IPS-15b (cell line): Measurements from ENCODE around the gene DNAJC30.
"Not testable (repeated sequence)": the region's sequence is repeated elsewhere in the genome, so short reads cannot be mapped to it uniquely, and the experiment has no call there.

ENCODE experiments used
- H3K27me3 ChIP-seq: one replicate; pipeline ENCODE4 v1.6.1; 2013; ENCODE audit warnings: low read length; ENCODE audit not compliant: control insufficient read depth, insufficient read depth
- H3K36me3 ChIP-seq: one replicate; pipeline ENCODE4 v1.6.1; 2013; ENCODE audit warnings: low read length; ENCODE audit not compliant: control insufficient read depth, insufficient read depth
- H3K4me1 ChIP-seq: one replicate; pipeline ENCODE4 v1.6.1; 2013; ENCODE audit warnings: mild to moderate bottlenecking, low read length; ENCODE audit not compliant: control insufficient read depth, insufficient read depth
- H3K4me3 ChIP-seq: one replicate; pipeline ENCODE4 v1.5.1; 2013; ENCODE audit warnings: low read depth, low read length
- H3K9ac ChIP-seq: one replicate; pipeline ENCODE4 v1.6.1; 2013; ENCODE audit warnings: low read depth, mild to moderate bottlenecking, low read length
- H3K9me3 ChIP-seq: one replicate; pipeline ENCODE4 v1.6.1; 2013; ENCODE audit warnings: mild to moderate bottlenecking, low read length; ENCODE audit not compliant: control insufficient read depth, insufficient read depth

Gene DNAJC30

DNA sequence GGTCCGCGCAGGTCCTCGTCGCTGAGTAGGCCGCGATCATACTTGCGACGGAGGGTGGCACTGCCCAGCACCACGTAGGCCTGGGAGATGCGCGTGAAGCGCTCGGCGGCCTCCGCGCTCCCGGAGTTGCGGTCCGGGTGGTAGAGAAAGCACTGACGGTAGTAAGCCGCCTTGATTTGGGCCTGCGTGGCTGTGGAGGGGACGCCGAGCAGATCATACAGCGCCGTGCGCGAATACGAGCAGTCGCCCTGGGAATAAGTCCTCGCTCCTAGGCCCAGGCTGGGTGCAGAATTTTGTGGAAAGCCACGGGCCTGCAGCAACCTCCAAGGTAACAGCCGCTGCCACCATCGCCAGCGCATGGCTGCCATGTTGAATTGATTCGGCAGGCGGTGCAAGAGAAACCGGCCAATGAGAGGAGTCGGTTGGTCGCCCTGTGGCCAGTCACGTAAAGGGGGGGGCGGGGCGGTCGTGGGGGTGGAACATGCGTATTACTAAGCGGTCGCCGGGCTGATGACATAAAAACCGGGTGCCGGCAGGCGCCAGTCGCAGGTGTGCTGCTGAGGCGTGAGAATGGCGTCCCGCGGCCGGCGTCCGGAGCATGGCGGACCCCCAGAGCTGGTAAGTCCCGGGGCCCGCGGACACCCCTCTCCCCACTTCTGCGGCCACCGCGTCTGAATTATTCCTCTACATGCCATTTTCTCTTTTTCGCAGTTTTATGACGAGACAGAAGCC, at the start of gene DNAJC30, which contains the start of gene BUD23:
TSS of gene DNAJC30 (minus strand) at position 398 of the 732 bp plus-strand sequence. CDS start at position 368, 30 bp downstream.
TSS of gene BUD23 (plus strand) at position 542 of the 732 bp plus-strand sequence. CDS start at position 571, 29 bp downstream.
- no peaks in the 10 kb centered on the region for H3K4me1 ChIP-seq
- H3K36me3 ChIP-seq = peaks cover 12% of the 10 kb centered on the region
- peak within 1 kb of the TSS; percentile 100 for H3K4me3 ChIP-seq
- H3K9me3 ChIP-seq = no peaks in the 10 kb centered on the region
- H3K27me3 ChIP-seq = no peaks in the 10 kb centered on the region
- H3K9ac ChIP-seq = peak within 1 kb of the TSS; percentile 95

GRCh38 chr7:73732397-73732796, 49.1 kb upstream of the DNAJC30 start:
- Histone ChIP-seq H3K4me1 (peaks cover 4% of the 10 kb centered on the region), H3K4me3 (no peak overlapping the region), H3K9ac (no peak overlapping the region), H3K9me3 (no peaks in the 10 kb centered on the region), H3K27me3 (no peaks in the 10 kb centered on the region), H3K36me3 (peaks cover 19% of the 10 kb centered on the region)

GRCh38 chr7:73730485-73730884, 47.2 kb upstream of the DNAJC30 start:
- no peaks in the 10 kb centered on the region for H3K27me3 ChIP-seq
- no peaks in the 10 kb centered on the region for H3K9me3 ChIP-seq
- peaks cover 4% of the 10 kb centered on the region for H3K4me1 ChIP-seq
- no peak overlapping the region for H3K4me3 ChIP-seq
- H3K9ac ChIP-seq = no peak overlapping the region
- peaks cover 2% of the 10 kb centered on the region for H3K36me3 ChIP-seq

DNA sequence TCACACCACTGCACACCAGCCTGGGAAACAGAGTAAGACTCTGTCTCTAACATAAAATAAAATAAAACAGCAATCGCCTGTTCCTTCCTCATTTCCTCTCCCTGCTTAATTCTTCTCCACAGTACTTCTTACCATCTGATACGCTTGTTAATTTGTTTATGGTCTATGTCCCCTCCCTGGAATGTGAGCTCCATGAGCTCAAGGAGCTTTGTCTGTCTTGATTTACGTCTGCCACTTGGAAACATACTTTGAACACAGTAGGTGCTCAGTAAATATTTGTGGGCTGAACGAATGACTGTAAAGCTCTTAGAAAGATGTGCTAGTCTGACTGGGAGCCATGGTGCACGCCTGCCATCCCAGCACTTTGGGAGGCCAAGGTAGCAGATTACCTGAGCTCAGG, 45.3 kb upstream of the DNAJC30 start:
- no peaks in the 10 kb centered on the region for H3K36me3 ChIP-seq
- H3K9me3 ChIP-seq = no peaks in the 10 kb centered on the region
- no peak overlapping the region for H3K9ac ChIP-seq
- no peak overlapping the region for H3K4me3 ChIP-seq
- H3K27me3 ChIP-seq = no peaks in the 10 kb centered on the region
- peaks cover 4% of the 10 kb centered on the region for H3K4me1 ChIP-seq

- Histone ChIP-seq H3K4me3 (no peak overlapping the region), H3K27me3 (no peaks in the 10 kb centered on the region), H3K9ac (no peak overlapping the region), H3K36me3 (no peaks in the 10 kb centered on the region), H3K9me3 (no peaks in the 10 kb centered on the region), H3K4me1 (peaks cover 4% of the 10 kb centered on the region)
Measured at GRCh38 chr7:73727952-73728351, 44.7 kb upstream of the DNAJC30 start.

DNA sequence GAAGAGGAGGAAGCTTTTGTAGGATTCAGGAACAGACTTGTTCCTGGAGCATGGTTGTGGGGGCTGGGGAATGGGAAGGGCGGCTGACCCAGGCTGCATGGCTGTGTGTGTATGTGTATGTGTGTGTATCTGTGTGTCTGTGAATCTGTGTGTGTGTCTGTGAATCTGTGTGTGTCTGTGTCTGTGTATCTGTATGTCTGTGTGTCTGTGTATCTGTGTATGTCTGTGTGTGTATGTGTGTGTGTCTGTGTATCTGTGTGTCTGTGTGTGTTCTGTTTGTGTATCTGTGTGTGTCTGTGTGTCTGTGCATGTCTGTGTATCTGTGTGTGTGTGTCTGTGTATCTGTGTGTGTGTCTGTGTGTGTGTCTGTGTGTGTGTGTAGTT, 42.8 kb upstream of the DNAJC30 start:
- no peak overlapping the region for H3K4me3 ChIP-seq
- peaks cover 4% of the 10 kb centered on the region for H3K27me3 ChIP-seq
- H3K9ac ChIP-seq = no peak overlapping the region

DNA sequence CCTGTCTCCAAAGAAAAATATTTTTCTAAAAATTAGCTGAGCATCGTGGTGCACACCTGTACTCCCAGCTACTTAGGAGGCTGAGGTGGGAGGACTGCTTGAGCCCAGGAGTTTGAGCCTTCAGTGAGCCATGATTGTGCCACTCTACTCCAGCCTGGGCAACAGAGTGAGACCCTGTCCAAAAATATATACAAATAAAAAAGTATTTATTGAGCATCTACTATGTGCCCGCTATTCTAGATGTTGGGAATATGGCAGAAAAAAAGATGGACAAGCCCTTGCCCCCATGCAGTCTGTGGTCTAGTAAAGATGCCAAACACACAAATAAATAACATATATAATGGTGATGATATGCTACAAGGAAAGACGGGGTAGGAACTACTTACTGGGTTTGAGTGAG, 40.6 kb upstream of the DNAJC30 start:
- H3K4me1 ChIP-seq = peaks cover 4% of the 10 kb centered on the region

More for the DNA sequence above, 42.8 kb upstream of the DNAJC30 start:
- Histone ChIP-seq H3K4me1 (peaks cover 4% of the 10 kb centered on the region), H3K36me3 (no peaks in the 10 kb centered on the region), H3K9me3 (no peaks in the 10 kb centered on the region)

GRCh38 chr7:73722785-73723184, 39.5 kb upstream of the DNAJC30 start:
- H3K4me1 ChIP-seq = peaks cover under 1% of the 10 kb centered on the region
- no peak overlapping the region for H3K9ac ChIP-seq
- H3K27me3 ChIP-seq = peaks cover 13% of the 10 kb centered on the region
- H3K4me3 ChIP-seq = no peak overlapping the region
- H3K9me3 ChIP-seq = no peaks in the 10 kb centered on the region
- H3K36me3 ChIP-seq = no peaks in the 10 kb centered on the region

More for the DNA sequence above, 40.6 kb upstream of the DNAJC30 start:
- Histone ChIP-seq H3K9me3 (no peaks in the 10 kb centered on the region), H3K36me3 (no peaks in the 10 kb centered on the region), H3K9ac (no peak overlapping the region), H3K4me3 (no peak overlapping the region), H3K27me3 (peaks cover 9% of the 10 kb centered on the region)

GRCh38 chr7:73722182-73722581, 38.9 kb upstream of the DNAJC30 start:
- H3K27me3 ChIP-seq = peaks cover 13% of the 10 kb centered on the region
- H3K4me3 ChIP-seq, H3K9ac ChIP-seq, H3K4me1 ChIP-seq, H3K9me3 ChIP-seq, H3K36me3 ChIP-seq: not testable (repeated sequence)

GRCh38 chr7:73721377-73721817, 38.1 kb upstream of the DNAJC30 start:
- H3K4me3 ChIP-seq = no peak overlapping the region
- peaks cover 13% of the 10 kb centered on the region for H3K27me3 ChIP-seq
- H3K36me3 ChIP-seq = no peaks in the 10 kb centered on the region
- no peaks in the 10 kb centered on the region for H3K9me3 ChIP-seq
- no peaks in the 10 kb centered on the region for H3K4me1 ChIP-seq
- no peak overlapping the region for H3K9ac ChIP-seq

DNA sequence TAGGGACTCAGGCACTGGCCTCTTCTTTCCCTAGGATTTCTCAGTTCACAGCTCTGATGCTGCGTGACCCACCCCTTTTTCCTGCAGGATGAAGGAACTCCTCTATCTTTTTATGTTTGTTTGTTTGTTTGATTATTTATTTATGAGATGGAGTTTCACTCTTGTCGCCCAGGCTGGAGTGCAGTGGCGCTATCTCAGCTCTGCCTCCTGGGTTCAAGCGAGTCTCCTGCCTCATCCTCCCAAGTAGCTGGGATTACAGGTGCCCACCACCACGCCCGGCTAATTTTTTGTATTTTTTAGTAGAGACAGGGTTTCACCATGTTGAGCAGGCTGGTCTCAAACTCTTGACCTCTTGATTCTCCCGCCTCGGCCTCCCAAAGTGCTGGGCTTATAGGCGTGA, 37.2 kb upstream of the DNAJC30 start:
- not testable (repeated sequence) for H3K9me3 ChIP-seq, H3K36me3 ChIP-seq, H3K9ac ChIP-seq, H3K4me1 ChIP-seq, H3K4me3 ChIP-seq
- peaks cover 13% of the 10 kb centered on the region for H3K27me3 ChIP-seq

DNA sequence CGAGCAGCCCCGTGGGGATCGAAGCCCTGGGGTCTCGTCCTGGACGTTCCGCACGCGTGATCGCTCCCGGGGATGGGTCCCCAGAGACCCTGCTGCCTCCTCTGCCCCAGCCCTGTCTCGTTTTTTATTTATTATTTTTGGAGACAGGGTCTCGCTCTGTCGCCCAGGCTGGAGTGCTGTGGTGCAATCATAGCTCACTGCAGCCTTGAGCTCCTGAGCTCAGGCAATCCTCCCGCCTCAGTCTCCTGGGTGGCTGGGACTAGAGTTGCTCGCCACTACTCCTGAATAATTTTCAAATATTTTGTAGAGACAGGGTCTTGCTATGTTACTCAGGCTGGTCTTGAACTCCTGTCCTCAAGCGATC, 36.5 kb upstream of the DNAJC30 start:
- Histone ChIP-seq H3K36me3 (peaks cover 2% of the 10 kb centered on the region), H3K27me3 (peaks cover 13% of the 10 kb centered on the region), H3K4me1 (no peaks in the 10 kb centered on the region), H3K9ac (no peak overlapping the region), H3K9me3 (no peaks in the 10 kb centered on the region), H3K4me3 (peak overlapping the region; percentile 55)
